Subcutaneous abdominal adipose tissue (tissue), 5 donors: ENCODE data around the gene FARS2.

Source experiments
- H3K27ac ChIP-seq: one replicate; pipeline ENCODE4 v1.7.0; 2013; ENCODE audit warnings: low read depth, mild to moderate bottlenecking, inconsistent platforms, low read length, moderate library complexity
- H3K27me3 ChIP-seq, 5 donors: one replicate each; pipeline ENCODE4 v1.7.0; 2013; ENCODE audit warnings: low read length in 5 of 5, inconsistent platforms in 1 of 5; ENCODE audit not compliant: control insufficient read depth in 5 of 5, insufficient read depth in 4 of 5
- H3K36me3 ChIP-seq, 5 donors: one replicate each; pipeline ENCODE4 v1.7.0; 2013; ENCODE audit warnings: low read length in 5 of 5; ENCODE audit not compliant: control insufficient read depth in 5 of 5, insufficient read depth in 5 of 5
- H3K4me1 ChIP-seq, 5 donors: one replicate each; pipeline ENCODE4 v1.7.0; 2013; ENCODE audit warnings: low read length in 5 of 5, mild to moderate bottlenecking in 3 of 5, moderate library complexity in 1 of 5; ENCODE audit not compliant: control insufficient read depth in 5 of 5, insufficient read depth in 5 of 5
- H3K4me3 ChIP-seq, 5 donors: one replicate each; pipeline ENCODE4 v1.7.0; 2013; ENCODE audit warnings: low read length in 5 of 5, low read depth in 1 of 5
- H3K9ac ChIP-seq, 5 donors: one replicate each; pipeline ENCODE4 v1.7.0; 2013; ENCODE audit warnings: low read length in 5 of 5, mild to moderate bottlenecking in 4 of 5, moderate library complexity in 3 of 5
- H3K9me3 ChIP-seq, 5 donors: one replicate each; pipeline ENCODE4 v1.7.0; 2013; ENCODE audit warnings: low read length in 5 of 5; ENCODE audit not compliant: control insufficient read depth in 5 of 5
- donor health status: healthy.
- donor health status: healthy.
- donor health status: healthy.
- donor health status: healthy.
- donor health status: healthy.

Gene FARS2

GRCh38 chr6:5626727-5627426 is 365.6 kb downstream of the FARS2 start:
- Histone ChIP-seq H3K9me3 (peaks cover 0 to 4% (median 0%) of the 10 kb centered on the region in 5 donors), H3K36me3 (peaks cover 0 to 3% (median 0%) of the 10 kb centered on the region in 5 donors), H3K27ac (no peak overlapping the region), H3K4me3 (no peak overlapping the region), H3K4me1 (peaks cover 0 to 6% (median 0%) of the 10 kb centered on the region in 5 donors), H3K27me3 (no peaks in the 10 kb centered on the region), H3K9ac (no peak overlapping the region)

GRCh38 chr6:5630636-5631035 is 369.3 kb downstream of the FARS2 start:
- Histone ChIP-seq H3K9ac (no peak overlapping the region), H3K4me1 (peaks cover 0 to 14% (median 9%) of the 10 kb centered on the region in 5 donors)

GRCh38 chr6:5632348-5632935 is 371.1 kb downstream of the FARS2 start:
- Histone ChIP-seq H3K9me3 (no peaks in the 10 kb centered on the region), H3K27ac (no peak overlapping the region), H3K4me3 (no peak overlapping the region), H3K4me1 (peaks cover 0 to 11% (median 8%) of the 10 kb centered on the region in 5 donors), H3K9ac (no peak overlapping the region), H3K36me3 (no peaks in the 10 kb centered on the region), H3K27me3 (no peaks in the 10 kb centered on the region)

More at GRCh38 chr6:5630636-5631035, 369.3 kb downstream of the FARS2 start:
- Histone ChIP-seq H3K9me3 (no peaks in the 10 kb centered on the region), H3K27me3 (no peaks in the 10 kb centered on the region), H3K36me3 (peaks cover 0 to 3% (median 0%) of the 10 kb centered on the region in 5 donors), H3K4me3 (no peak overlapping the region), H3K27ac (no peak overlapping the region)

GRCh38 chr6:5634525-5634924 is 373.2 kb downstream of the FARS2 start:
- peaks cover 0 to 11% (median 8%) of the 10 kb centered on the region in 5 donors for H3K4me1 ChIP-seq
- no peak overlapping the region for H3K4me3 ChIP-seq
- no peak overlapping the region for H3K9ac ChIP-seq
- H3K9me3 ChIP-seq, result peaks cover 0 to 2% (median 0%) of the 10 kb centered on the region in 5 donors
- peaks cover 0 to 2% (median 0%) of the 10 kb centered on the region in 5 donors for H3K36me3 ChIP-seq
- H3K27ac ChIP-seq, result no peak overlapping the region
- no peaks in the 10 kb centered on the region for H3K27me3 ChIP-seq

GRCh38 chr6:5636210-5637030 is 375.1 kb downstream of the FARS2 start:
- Histone ChIP-seq H3K27me3 (no peaks in the 10 kb centered on the region), H3K4me3 (no peak overlapping the region), H3K9me3 (peaks cover 0 to 15% (median 13%) of the 10 kb centered on the region in 5 donors), H3K27ac (no peak overlapping the region), H3K36me3 (peaks cover 0 to 2% (median 0%) of the 10 kb centered on the region in 5 donors), H3K9ac (no peak overlapping the region), H3K4me1 (peaks cover 0 to 11% (median 8%) of the 10 kb centered on the region in 5 donors)

GRCh38 chr6:5637714-5638113 is 376.4 kb downstream of the FARS2 start:
- Histone ChIP-seq H3K27me3 (no peaks in the 10 kb centered on the region), H3K9ac (no peak overlapping the region), H3K27ac (no peak overlapping the region), H3K36me3 (peaks cover 0 to 2% (median 0%) of the 10 kb centered on the region in 5 donors), H3K4me1 (peaks cover 0 to 11% (median 8%) of the 10 kb centered on the region in 5 donors), H3K4me3 (no peak overlapping the region), H3K9me3 (peaks cover 0 to 15% (median 13%) of the 10 kb centered on the region in 5 donors)

GRCh38 chr6:5638666-5639065 is 377.4 kb downstream of the FARS2 start:
- H3K9ac ChIP-seq, result no peak overlapping the region
- H3K4me3 ChIP-seq, result no peak overlapping the region
- no peak overlapping the region for H3K27ac ChIP-seq

GRCh38 chr6:5639193-5639592 is 377.9 kb downstream of the FARS2 start:
- H3K27ac ChIP-seq, result no peak overlapping the region
- H3K27me3 ChIP-seq, result no peaks in the 10 kb centered on the region
- H3K4me1 ChIP-seq, result peaks cover 0 to 10% (median 8%) of the 10 kb centered on the region in 5 donors
- H3K4me3 ChIP-seq, result no peak overlapping the region
- H3K36me3 ChIP-seq, result peaks cover 0 to 2% (median 0%) of the 10 kb centered on the region in 5 donors
- H3K9ac ChIP-seq, result no peak overlapping the region
- peaks cover 0 to 15% (median 13%) of the 10 kb centered on the region in 5 donors for H3K9me3 ChIP-seq

More at GRCh38 chr6:5638666-5639065, 377.4 kb downstream of the FARS2 start:
- Histone ChIP-seq H3K4me1 (peaks cover 0 to 11% (median 8%) of the 10 kb centered on the region in 5 donors), H3K9me3 (peaks cover 0 to 15% (median 13%) of the 10 kb centered on the region in 5 donors), H3K36me3 (peaks cover 0 to 2% (median 0%) of the 10 kb centered on the region in 5 donors), H3K27me3 (no peaks in the 10 kb centered on the region)

GRCh38 chr6:5640614-5641013 is 379.3 kb downstream of the FARS2 start:
- no peak overlapping the region for H3K9ac ChIP-seq
- peaks cover 0 to 2% (median 0%) of the 10 kb centered on the region in 5 donors for H3K36me3 ChIP-seq
- no peaks in the 10 kb centered on the region for H3K27me3 ChIP-seq
- peak overlapping the region in 1 of 5 donors; percentile 14 for H3K4me3 ChIP-seq
- no peak overlapping the region for H3K27ac ChIP-seq
- H3K4me1 ChIP-seq, result no peaks in the 10 kb centered on the region
- peaks cover 0 to 15% (median 13%) of the 10 kb centered on the region in 5 donors for H3K9me3 ChIP-seq
